Activated CD8-positive, alpha-beta T cell treated with anti-CD3 and anti-CD28 coated beads for 36 hours (primary cell): ENCODE data around the gene AHI1. TPM values are rescaled to one million over a fixed set of nuclear protein-coding genes. Genes with fewer than 3 reads are reported as not detected.

Experiments
- ATAC-seq: fragments of 200-7000 bp; cut with Tn5 transposase; one replicate; pipeline ENCODE4 v1.10.0; 2021; ENCODE audit warnings: mild to moderate bottlenecking, moderate library complexity
- CTCF ChIA-PET: fragments of 350-600 bp; sonication (Branson Sonifier 250); formaldehyde crosslinking; loops from one replicate; lab custom pipeline; 2021; ENCODE audit warnings: antibody characterized with exemption; lab: Charles Lee
- POLR2A ChIA-PET: fragments of 350-600 bp; sonication (Branson Sonifier 250); formaldehyde crosslinking; loops from one replicate; lab custom pipeline; 2021; ENCODE audit warnings: antibody characterized with exemption; lab: Charles Lee
- DNase-seq: peaks from one replicate; pipeline ENCODE4 v3.0.0-alpha.2; 2020
- H3K27ac Mint-ChIP-seq: one replicate; pipeline ENCODE4 v1.8.0; 2021; ENCODE audit warnings: mild to moderate bottlenecking, mixed read lengths
- H3K27me3 Mint-ChIP-seq: one replicate; pipeline ENCODE4 v1.8.0; 2021; ENCODE audit warnings: mixed read lengths
- H3K36me3 Mint-ChIP-seq: one replicate; pipeline ENCODE4 v1.8.0; 2021; ENCODE audit warnings: low read depth, mixed read lengths
- H3K4me1 Mint-ChIP-seq: one replicate; pipeline ENCODE4 v1.8.0; 2021; ENCODE audit warnings: low read depth, mixed read lengths
- H3K4me3 Mint-ChIP-seq: one replicate; pipeline ENCODE4 v1.8.0; 2021; ENCODE audit warnings: mild to moderate bottlenecking, moderate library complexity, mixed read lengths
- H3K9me3 Mint-ChIP-seq: one replicate; pipeline ENCODE4 v1.8.0; 2021; ENCODE audit warnings: mixed read lengths
- intact Hi-C: fragments of 100-400 bp; cut with micrococcal nuclease; formaldehyde crosslinking; loops from one replicate; pipeline ENCODE4 v1.10.0; 2022
- total RNA-seq, 2 experiments: library from RNA; stranded (reverse); gene quantifications; one replicate each; pipeline ENCODE4 v1.2.3, GENCODE V29; 2021
- TF ChIP-seq, protein P1 (sequence below): fragments of 200-600 bp; IDR thresholded peaks from one replicate; pipeline ENCODE4 v1.8.0; 2022; ENCODE audit warnings: antibody characterized with exemption, mild to moderate bottlenecking

The AHI1 gene
- total RNA-seq, 2 experiments from 2014 or later = 32.1 to 33.3 TPM

DNA sequence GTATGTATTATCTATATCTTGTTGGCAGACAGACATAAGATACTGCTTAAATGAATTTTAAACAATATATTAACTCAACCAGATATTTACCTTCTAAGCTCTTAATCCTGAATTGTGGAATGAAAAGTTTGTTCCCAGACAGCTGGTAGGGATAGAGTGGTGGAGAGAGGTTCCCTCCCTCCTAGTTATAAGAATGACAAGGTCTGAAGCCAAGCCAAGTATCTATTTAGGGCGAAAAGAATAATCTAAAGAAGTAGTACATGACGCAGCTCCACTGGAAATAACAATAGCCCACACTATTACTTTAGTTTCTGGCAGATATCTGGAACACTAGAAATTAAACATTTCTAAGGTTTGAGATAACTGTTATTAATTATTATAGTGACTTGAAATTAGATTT, 104.3 kb downstream of the AHI1 start:
- intact Hi-C loops = no loop called here
- DNase-seq (no peak), ATAC-seq (no peak)
- Mint-ChIP-seq H3K4me3 (no peak overlapping the region), H3K4me1 (no peaks in the 10 kb centered on the region), H3K27me3 (no peaks in the 10 kb centered on the region), H3K27ac (no peak overlapping the region), H3K36me3 (peaks cover 3% of the 10 kb centered on the region), H3K9me3 (no peaks in the 10 kb centered on the region)
- CTCF ChIA-PET = no interaction called here
- TF ChIP-seq, protein P1, sequence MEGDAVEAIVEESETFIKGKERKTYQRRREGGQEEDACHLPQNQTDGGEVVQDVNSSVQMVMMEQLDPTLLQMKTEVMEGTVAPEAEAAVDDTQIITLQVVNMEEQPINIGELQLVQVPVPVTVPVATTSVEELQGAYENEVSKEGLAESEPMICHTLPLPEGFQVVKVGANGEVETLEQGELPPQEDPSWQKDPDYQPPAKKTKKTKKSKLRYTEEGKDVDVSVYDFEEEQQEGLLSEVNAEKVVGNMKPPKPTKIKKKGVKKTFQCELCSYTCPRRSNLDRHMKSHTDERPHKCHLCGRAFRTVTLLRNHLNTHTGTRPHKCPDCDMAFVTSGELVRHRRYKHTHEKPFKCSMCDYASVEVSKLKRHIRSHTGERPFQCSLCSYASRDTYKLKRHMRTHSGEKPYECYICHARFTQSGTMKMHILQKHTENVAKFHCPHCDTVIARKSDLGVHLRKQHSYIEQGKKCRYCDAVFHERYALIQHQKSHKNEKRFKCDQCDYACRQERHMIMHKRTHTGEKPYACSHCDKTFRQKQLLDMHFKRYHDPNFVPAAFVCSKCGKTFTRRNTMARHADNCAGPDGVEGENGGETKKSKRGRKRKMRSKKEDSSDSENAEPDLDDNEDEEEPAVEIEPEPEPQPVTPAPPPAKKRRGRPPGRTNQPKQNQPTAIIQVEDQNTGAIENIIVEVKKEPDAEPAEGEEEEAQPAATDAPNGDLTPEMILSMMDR = no peak
- POLR2A ChIA-PET = no interaction called here

DNA sequence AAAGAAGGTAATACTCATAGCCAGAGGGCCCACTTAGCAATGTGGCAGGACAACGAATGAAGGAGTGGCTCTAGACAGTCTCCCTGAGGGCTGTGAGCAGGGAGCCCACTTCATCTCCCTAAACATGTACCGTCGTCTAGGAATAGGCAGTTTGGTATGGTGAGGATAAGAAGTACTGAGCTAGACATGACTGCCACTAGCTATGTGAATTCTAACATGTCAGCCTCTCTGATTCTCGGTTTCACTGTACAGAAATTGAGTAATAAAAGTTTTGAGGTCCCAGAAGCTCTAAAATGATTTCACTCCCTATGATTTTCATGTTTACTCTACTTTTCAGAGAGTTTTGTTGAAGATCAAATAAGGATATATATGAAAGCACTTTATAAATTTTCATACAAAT, 107.1 kb downstream of the AHI1 start:
- CTCF ChIA-PET = interaction anchor here (0.6 to 1.5 kb wide), 4 partner anchors 14 to 534 kb away, joined by 3 to 4 read pairs (median 3); no protein-coding TSS in a partner anchor
- POLR2A ChIA-PET = no interaction called here
- Mint-ChIP-seq H3K27me3 (no peaks in the 10 kb centered on the region), H3K36me3 (peaks cover 3% of the 10 kb centered on the region), H3K27ac (no peak overlapping the region), H3K4me1 (no peaks in the 10 kb centered on the region), H3K9me3 (no peaks in the 10 kb centered on the region), H3K4me3 (no peak overlapping the region)
- ATAC-seq = no peak
- no peak for DNase-seq
- TF ChIP-seq, protein P1 = no peak
- intact Hi-C loops = no loop called here

DNA sequence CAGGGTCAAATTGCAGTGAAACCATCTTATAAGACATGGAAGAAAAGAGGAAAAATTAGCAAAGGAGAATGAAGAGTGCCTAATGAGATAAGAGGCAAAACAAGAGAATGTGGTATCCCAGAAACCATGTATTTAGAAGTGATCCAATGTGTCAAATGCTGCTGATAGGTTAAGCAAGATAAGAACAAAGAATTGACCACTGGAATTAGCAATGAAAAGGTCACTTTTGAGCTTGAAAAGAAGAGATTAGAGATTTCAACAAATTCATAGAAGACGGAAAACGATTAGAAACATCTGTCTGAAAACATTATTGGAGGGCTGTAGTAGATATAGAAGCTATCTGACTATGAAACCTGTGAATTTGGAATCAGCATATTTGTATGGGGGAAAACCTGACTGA, 112.2 kb downstream of the AHI1 start:
- no peaks in the 10 kb centered on the region for H3K36me3 Mint-ChIP-seq
- ChIA-PET CTCF (no interaction called here), POLR2A (no interaction called here)
- no peaks in the 10 kb centered on the region for H3K27me3 Mint-ChIP-seq
- no peak overlapping the region for H3K27ac Mint-ChIP-seq
- DNase-seq (no peak), ATAC-seq (no peak)
- intact Hi-C loops = no loop called here
- H3K4me3 Mint-ChIP-seq = no peak overlapping the region
- no peaks in the 10 kb centered on the region for H3K4me1 Mint-ChIP-seq
- H3K9me3 Mint-ChIP-seq = no peaks in the 10 kb centered on the region
- TF ChIP-seq, protein P1 = no peak

DNA sequence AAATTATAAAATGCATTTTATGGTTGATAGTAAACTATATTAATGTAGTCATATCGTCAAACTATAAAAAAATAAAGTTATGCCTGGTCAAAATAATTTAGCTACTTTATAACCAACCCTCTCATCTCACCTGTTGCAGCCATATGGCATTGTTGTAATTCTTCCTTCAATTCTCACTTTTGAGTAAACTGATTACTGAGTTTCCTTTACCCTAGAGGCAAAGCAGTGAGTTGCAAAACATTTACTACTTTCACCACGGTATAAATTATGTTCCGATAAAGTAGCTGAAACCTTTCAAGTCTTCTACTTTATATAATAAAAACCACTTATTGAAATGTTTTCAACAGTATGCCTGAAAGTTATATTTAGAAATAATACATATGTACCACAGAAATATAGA, 113.8 kb downstream of the AHI1 start:
- DNase-seq = no peak
- Mint-ChIP-seq H3K9me3 (no peaks in the 10 kb centered on the region), H3K36me3 (no peaks in the 10 kb centered on the region), H3K27ac (no peak overlapping the region), H3K4me3 (no peak overlapping the region), H3K27me3 (no peaks in the 10 kb centered on the region), H3K4me1 (no peaks in the 10 kb centered on the region)
- CTCF ChIA-PET = no interaction called here
- POLR2A ChIA-PET = no interaction called here
- intact Hi-C loops = no loop called here
- TF ChIP-seq, protein P1 = no peak
- no peak for ATAC-seq

DNA sequence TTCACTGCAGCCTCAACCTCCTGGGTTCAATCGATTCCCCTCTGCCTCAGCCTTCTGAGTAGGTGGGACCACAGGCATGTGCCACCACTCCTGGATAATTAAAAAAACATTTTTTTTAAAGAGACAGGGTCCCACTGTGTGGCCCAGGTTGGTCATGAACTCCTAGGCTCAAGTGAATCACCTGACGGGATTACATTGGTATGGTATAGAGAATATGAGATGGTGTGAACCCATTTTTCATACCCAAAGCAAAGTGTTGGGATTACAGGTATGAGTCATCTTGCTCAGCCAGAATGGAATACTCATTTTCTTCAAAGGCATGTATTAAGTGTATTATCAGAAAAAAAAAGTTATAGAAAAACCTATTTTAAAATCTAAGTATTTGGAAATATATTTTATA, 114.2 kb downstream of the AHI1 start:
- ATAC-seq = no peak
- ChIA-PET CTCF (no interaction called here), POLR2A (interaction anchor here (0.7 kb wide), 1 partner anchor 139 kb away, joined by 3 read pairs; no protein-coding TSS in a partner anchor)
- no peaks in the 10 kb centered on the region for H3K27me3 Mint-ChIP-seq
- no peaks in the 10 kb centered on the region for H3K36me3 Mint-ChIP-seq
- H3K9me3 Mint-ChIP-seq = no peaks in the 10 kb centered on the region
- H3K4me3 Mint-ChIP-seq = no peak overlapping the region
- intact Hi-C loops = no loop called here
- DNase-seq = no peak
- TF ChIP-seq, protein P1 = no peak
- H3K27ac Mint-ChIP-seq = no peak overlapping the region
- no peaks in the 10 kb centered on the region for H3K4me1 Mint-ChIP-seq
